ENCODE results near the gene RASA1. TPM values are rescaled to one million over a fixed set of nuclear protein-coding genes. Genes with fewer than 3 reads are reported as not detected.

RASA1 gene
- polyA plus RNA-seq, 1 experiment, result 67.3 TPM

DNA sequence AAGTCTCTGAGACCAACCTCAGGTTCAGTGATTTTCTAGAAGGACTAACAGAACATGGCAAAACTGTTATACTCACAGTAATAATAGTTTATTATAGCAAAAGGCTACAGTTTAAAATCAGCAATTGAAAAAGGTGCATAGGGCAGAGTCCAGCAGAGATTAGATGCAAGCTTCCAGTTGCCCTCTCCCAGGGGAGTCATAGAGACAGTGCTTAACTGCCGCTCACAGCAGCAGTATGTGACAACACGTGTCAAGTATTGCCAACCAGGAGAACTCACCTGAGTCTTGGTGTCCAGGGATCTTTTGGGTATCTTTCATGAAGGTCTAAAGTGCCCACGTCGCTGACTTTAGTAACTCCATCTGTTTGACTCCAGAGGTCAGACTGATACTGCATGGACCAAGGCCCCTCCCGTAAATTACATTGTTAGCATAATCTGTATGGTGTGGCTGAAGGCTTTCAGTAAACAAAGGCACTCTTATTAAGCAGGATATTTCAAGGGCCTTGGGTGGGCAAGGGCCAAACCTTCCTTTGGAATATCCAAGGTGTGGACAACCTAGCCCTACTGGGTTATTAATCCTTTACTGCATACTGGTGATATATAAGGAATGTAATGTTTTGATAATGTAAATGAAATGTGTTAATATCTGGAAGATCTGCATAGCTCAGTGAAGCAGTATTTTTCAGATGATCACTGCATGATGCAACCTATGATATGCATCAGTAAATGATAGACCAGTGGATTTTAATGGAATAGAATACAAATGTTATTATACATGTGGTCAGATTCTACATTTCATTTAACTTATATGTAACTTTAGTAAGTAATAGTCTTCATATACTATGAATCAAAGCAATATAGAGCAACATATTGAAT is 44.0 kb downstream of the RASA1 start:
- no peaks in the 10 kb centered on the region for H3K9me3 ChIP-seq (ENCODE audit: control insufficient read depth, insufficient read depth, low read length)
- CTCF ChIA-PET, result no interaction called here
- no peak for DNase-seq (ENCODE audit: low read depth, low spot score)
- POLR2A ChIA-PET, result interaction anchor here (0.6 kb wide), 1 partner anchor 8 kb away, joined by 8 read pairs; no protein-coding TSS in a partner anchor
- no peaks in the 10 kb centered on the region for H3K27me3 ChIP-seq (ENCODE audit: control insufficient read depth, insufficient read depth, low read length)
- TF ChIP-seq, protein P1, sequence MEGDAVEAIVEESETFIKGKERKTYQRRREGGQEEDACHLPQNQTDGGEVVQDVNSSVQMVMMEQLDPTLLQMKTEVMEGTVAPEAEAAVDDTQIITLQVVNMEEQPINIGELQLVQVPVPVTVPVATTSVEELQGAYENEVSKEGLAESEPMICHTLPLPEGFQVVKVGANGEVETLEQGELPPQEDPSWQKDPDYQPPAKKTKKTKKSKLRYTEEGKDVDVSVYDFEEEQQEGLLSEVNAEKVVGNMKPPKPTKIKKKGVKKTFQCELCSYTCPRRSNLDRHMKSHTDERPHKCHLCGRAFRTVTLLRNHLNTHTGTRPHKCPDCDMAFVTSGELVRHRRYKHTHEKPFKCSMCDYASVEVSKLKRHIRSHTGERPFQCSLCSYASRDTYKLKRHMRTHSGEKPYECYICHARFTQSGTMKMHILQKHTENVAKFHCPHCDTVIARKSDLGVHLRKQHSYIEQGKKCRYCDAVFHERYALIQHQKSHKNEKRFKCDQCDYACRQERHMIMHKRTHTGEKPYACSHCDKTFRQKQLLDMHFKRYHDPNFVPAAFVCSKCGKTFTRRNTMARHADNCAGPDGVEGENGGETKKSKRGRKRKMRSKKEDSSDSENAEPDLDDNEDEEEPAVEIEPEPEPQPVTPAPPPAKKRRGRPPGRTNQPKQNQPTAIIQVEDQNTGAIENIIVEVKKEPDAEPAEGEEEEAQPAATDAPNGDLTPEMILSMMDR (IDR thresholded peaks at IDR 0.05; ENCODE audit: low read depth, low read length), result no peak
- H3K4me3 ChIP-seq (ENCODE audit: low read depth, low read length), result no peak overlapping the region
- no peak overlapping the region for H3K27ac ChIP-seq (ENCODE audit: low read depth, low read length)

DNA sequence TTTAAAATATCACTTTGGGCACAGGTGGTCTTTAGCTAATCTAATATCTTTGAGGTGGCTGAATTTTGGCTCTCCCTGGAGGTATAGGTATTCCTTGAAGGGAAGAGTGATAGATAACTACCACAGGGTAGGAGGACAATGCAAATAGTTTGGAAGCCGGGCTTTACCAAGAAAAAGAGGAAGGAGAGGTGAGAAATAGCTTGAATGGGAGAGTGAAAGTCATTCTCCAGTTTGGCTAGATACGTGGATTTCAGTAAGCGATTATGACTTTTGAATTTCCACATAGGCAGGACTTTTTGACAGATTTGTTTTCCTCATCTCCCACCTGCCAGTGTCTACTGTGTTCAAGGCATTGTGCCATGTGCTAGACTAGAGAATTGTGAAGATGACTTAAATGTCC is 45.5 kb downstream of the RASA1 start:
- Histone ChIP-seq H3K4me3 (ENCODE audit: low read depth, low read length) (no peak overlapping the region), H3K9me3 (ENCODE audit: control insufficient read depth, insufficient read depth, low read length) (no peaks in the 10 kb centered on the region), H3K27ac (ENCODE audit: low read depth, low read length) (no peak overlapping the region), H3K27me3 (ENCODE audit: control insufficient read depth, insufficient read depth, low read length) (no peaks in the 10 kb centered on the region)
- CTCF ChIA-PET, result no interaction called here
- no peak for DNase-seq (ENCODE audit: low read depth, low spot score)
- POLR2A ChIA-PET, result no interaction called here
- TF ChIP-seq, protein P1 (IDR thresholded peaks at IDR 0.05; ENCODE audit: low read depth, low read length), result no peak

DNA sequence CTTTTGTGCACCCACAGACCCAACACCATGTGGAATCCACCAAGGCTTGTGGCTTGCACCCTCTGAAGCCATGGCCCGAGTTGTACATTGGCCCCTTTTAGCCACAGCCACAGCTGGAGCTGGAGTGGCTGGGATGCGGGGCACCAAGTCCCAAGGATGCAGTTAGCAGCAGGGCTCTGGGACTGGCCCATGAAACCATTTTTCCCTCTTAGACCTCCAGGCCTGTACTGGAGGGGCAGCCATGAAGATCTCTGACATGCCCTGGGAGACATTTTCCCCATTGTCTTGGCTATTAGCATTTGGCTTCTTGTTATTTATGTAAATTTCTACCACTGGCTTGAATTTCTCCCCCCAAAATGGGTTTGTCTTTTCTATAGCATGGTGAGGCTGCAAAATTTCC is 51.8 kb downstream of the RASA1 start:
- Histone ChIP-seq H3K27me3 (ENCODE audit: control insufficient read depth, insufficient read depth, low read length) (no peaks in the 10 kb centered on the region), H3K4me3 (ENCODE audit: low read depth, low read length) (no peak overlapping the region), H3K9me3 (ENCODE audit: control insufficient read depth, insufficient read depth, low read length) (peaks cover 8% of the 10 kb centered on the region), H3K27ac (ENCODE audit: low read depth, low read length) (no peak overlapping the region)
- TF ChIP-seq, protein P1 (IDR thresholded peaks at IDR 0.05; ENCODE audit: low read depth, low read length), result no peak
- no peak for DNase-seq (ENCODE audit: low read depth, low spot score)
- POLR2A ChIA-PET, result no interaction called here
- CTCF ChIA-PET, result no interaction called here

DNA sequence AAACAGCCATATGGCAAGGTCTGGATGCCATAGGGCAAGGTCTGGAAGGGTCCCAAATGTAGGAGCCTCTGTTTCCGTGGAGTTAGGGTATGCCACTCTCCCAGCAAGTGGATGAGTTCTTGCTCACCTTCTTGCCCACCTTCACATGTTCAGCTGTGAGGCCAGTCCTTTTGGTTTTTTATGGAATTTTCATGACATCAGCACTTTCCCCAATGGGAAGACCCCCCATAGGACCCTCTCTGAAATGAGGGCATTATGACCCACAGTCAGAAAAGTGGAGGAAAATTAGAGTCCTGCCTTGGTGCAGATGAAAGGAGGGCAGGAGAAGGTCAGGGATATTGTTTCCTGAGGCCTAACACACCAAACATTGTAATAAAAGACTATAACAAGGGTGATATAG is 53.9 kb downstream of the RASA1 start:
- Histone ChIP-seq H3K27me3 (ENCODE audit: control insufficient read depth, insufficient read depth, low read length) (no peaks in the 10 kb centered on the region), H3K27ac (ENCODE audit: low read depth, low read length) (no peak overlapping the region), H3K4me3 (ENCODE audit: low read depth, low read length) (no peak overlapping the region), H3K9me3 (ENCODE audit: control insufficient read depth, insufficient read depth, low read length) (peaks cover 8% of the 10 kb centered on the region)
- CTCF ChIA-PET, result no interaction called here
- POLR2A ChIA-PET, result no interaction called here
- TF ChIP-seq, protein P1 (IDR thresholded peaks at IDR 0.05; ENCODE audit: low read depth, low read length), result no peak
- no peak for DNase-seq (ENCODE audit: low read depth, low spot score)

DNA sequence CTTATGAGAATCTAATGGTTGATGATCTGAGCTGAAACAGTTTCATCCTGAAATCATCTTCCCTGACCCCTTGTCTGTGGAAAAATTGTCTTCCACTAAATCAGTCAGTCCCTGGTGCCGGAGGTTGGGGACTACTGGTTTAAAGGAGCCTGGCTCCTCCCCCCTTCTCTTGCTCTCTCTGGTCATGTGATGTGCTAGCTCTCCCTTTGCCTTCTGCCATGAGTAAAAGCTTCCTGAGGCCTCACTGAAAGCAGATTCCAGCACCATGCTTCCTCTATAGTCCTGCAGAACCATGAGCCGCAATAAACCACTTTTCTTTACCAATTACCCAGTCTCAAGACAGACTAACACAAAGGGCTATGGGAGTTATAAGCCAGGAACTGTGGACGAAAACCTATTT is 54.7 kb downstream of the RASA1 start:
- no peak overlapping the region for H3K4me3 ChIP-seq (ENCODE audit: low read depth, low read length)
- TF ChIP-seq, protein P1 (IDR thresholded peaks at IDR 0.05; ENCODE audit: low read depth, low read length), result no peak
- DNase-seq (ENCODE audit: low read depth, low spot score), result no peak
- CTCF ChIA-PET, result no interaction called here
- POLR2A ChIA-PET, result no interaction called here
- peaks cover 8% of the 10 kb centered on the region for H3K9me3 ChIP-seq (ENCODE audit: control insufficient read depth, insufficient read depth, low read length)
- H3K27me3 ChIP-seq (ENCODE audit: control insufficient read depth, insufficient read depth, low read length), result no peaks in the 10 kb centered on the region
- H3K27ac ChIP-seq (ENCODE audit: low read depth, low read length), result no peak overlapping the region

All from AG04450 (cell line).